ENCODE measurements around the gene CLSTN3. TPM values are rescaled to one million over a fixed set of nuclear protein-coding genes. Genes with fewer than 3 reads are reported as not detected.

CLSTN3 gene
- total RNA-seq (ENCODE audit: unreplicated experiment), result 134 TPM
- long read RNA-seq, full-length matches to known transcripts, result 3 of 6 reads
- long read RNA-seq, partial matches to known transcripts, result 2 of 6 reads
- long read RNA-seq, other reads (novel, unspliced or antisense), result 1 of 6 reads

- H3K9me3 Mint-ChIP-seq (ENCODE audit: unreplicated experiment), result no peaks in the 10 kb centered on the region
- peaks cover 15% of the 10 kb centered on the region for H3K27me3 Mint-ChIP-seq (ENCODE audit: unreplicated experiment)
- peak; percentile 80 for DNase-seq (ENCODE audit: low spot score)
- TF ChIP-seq CTCF (IDR thresholded peaks at IDR 0.05; ENCODE audit: unreplicated experiment), result no peak
- peaks cover 38% of the 10 kb centered on the region for H3K4me1 Mint-ChIP-seq (ENCODE audit: unreplicated experiment)
- H3K36me3 Mint-ChIP-seq (ENCODE audit: low read depth, unreplicated experiment), result peaks cover 23% of the 10 kb centered on the region
- peak within 1 kb of the TSS; percentile 90 for H3K27ac Mint-ChIP-seq (ENCODE audit: unreplicated experiment)
- H3K4me3 Mint-ChIP-seq (ENCODE audit: unreplicated experiment), result peak within 1 kb of the TSS; percentile 97
Observed at GRCh38 chr12:7129872-7130691, at the start of gene CLSTN3. CLSTN3 (plus strand) TSS chr12:7130371; CDS start chr12:7130649, 278 bp downstream.

DNA sequence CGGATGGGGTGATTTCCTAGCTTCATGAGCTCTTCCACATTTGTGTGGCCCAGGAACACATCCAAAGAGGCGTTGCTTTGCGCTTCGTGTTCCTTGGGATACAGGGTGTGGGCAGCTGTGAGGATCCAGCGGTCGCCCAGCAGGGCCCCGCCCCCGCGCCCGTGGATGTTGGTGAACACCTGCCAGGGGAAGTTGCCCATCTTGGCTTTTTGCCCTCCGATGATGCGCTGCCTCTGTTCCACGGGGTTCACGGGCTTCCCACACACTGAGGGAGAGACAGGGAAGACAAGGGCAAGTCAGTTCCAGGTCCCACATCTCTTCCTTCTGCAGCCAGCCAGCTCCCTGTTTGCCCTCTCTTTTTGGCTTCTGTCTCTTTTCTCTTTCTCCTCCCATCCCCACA, 49.1 kb upstream of the CLSTN3 start:
- peaks cover 3% of the 10 kb centered on the region for H3K9me3 Mint-ChIP-seq (ENCODE audit: unreplicated experiment)
- no peak for DNase-seq (ENCODE audit: low spot score)
- peaks cover 12% of the 10 kb centered on the region for H3K27me3 Mint-ChIP-seq (ENCODE audit: unreplicated experiment)

GRCh38 chr12:7083125-7083524, 47.0 kb upstream of the CLSTN3 start:
- Mint-ChIP-seq H3K4me1 (ENCODE audit: unreplicated experiment) (no peaks in the 10 kb centered on the region), H3K4me3 (ENCODE audit: unreplicated experiment) (peak overlapping the region; percentile 33), H3K27ac (ENCODE audit: unreplicated experiment) (no peak overlapping the region)

More for the DNA sequence above, 49.1 kb upstream of the CLSTN3 start:
- no peak overlapping the region for H3K4me3 Mint-ChIP-seq (ENCODE audit: unreplicated experiment)
- H3K27ac Mint-ChIP-seq (ENCODE audit: unreplicated experiment), result no peak overlapping the region
- TF ChIP-seq CTCF (IDR thresholded peaks at IDR 0.05; ENCODE audit: unreplicated experiment), result no peak
- H3K36me3 Mint-ChIP-seq (ENCODE audit: low read depth, unreplicated experiment), result peaks cover 6% of the 10 kb centered on the region
- H3K4me1 Mint-ChIP-seq (ENCODE audit: unreplicated experiment), result peaks cover 4% of the 10 kb centered on the region

DNA sequence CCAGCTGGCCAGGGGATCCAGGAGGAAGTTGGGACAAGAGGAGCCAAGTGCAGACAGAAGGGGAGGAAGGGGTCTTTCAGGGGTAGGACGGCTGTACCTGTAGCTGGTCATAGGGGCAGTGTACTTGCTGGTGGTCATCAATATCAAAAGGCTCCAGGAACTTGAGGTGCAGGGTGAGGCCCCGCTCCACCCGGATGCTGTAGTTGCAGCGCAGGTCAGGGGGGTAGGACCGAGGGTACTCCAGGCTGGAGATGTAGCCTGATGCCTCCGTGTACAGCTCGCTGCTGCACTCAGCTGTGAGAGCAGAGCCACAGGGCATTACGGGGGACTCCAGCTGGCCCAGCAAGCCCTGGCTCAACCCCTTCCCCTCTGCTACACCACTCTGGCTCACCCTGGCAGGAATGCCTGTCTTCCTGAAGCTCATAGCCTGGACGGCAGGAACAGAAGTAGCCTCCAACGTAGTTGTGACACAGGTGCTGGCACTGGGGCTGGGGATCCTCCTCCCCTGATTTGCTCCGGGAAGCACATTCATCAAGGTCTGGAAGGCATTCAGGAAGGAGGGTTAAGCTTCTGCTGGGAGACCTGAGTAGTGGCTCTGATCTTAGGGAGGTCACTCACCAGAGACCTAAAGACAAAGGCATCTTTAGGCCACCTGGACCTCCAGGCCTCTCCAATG, 40.8 kb upstream of the CLSTN3 start:
- TF ChIP-seq CTCF (IDR thresholded peaks at IDR 0.05; ENCODE audit: unreplicated experiment), result no peak
- Mint-ChIP-seq H3K36me3 (ENCODE audit: low read depth, unreplicated experiment) (peaks cover 6% of the 10 kb centered on the region), H3K27ac (ENCODE audit: unreplicated experiment) (no peak overlapping the region), H3K9me3 (ENCODE audit: unreplicated experiment) (no peaks in the 10 kb centered on the region), H3K27me3 (ENCODE audit: unreplicated experiment) (peaks cover 11% of the 10 kb centered on the region), H3K4me1 (ENCODE audit: unreplicated experiment) (peaks cover 13% of the 10 kb centered on the region), H3K4me3 (ENCODE audit: unreplicated experiment) (no peak overlapping the region)
- no peak for DNase-seq (ENCODE audit: low spot score)

More at GRCh38 chr12:7083125-7083524, 47.0 kb upstream of the CLSTN3 start:
- no peak for DNase-seq (ENCODE audit: low spot score)
- no peak for TF ChIP-seq CTCF (IDR thresholded peaks at IDR 0.05; ENCODE audit: unreplicated experiment)
- Mint-ChIP-seq H3K27me3 (ENCODE audit: unreplicated experiment) (peaks cover 9% of the 10 kb centered on the region), H3K9me3 (ENCODE audit: unreplicated experiment) (peaks cover 3% of the 10 kb centered on the region), H3K36me3 (ENCODE audit: low read depth, unreplicated experiment) (peaks cover 9% of the 10 kb centered on the region)
